ACHN (cell line): ENCODE results near the gene ABCC6.
A peak's percentile ranks its signal among the peaks of the same experiment; 100 is the strongest.

ENCODE experiments used
- DNase-seq: peaks from one replicate; pipeline ENCODE4 v3.0.0-alpha.2; 2015
- in situ Hi-C: cut with HindIII; loops from 2 replicates; pipeline ENCODE4 v1.10.0; 2017; ENCODE audit warnings: low sequenced_read_pairs, low pct_ligation_motif_present, low pct_unique_long_range_greater_than_20kb

ABCC6 gene

GRCh38 chr16:16133943-16134604, 89.2 kb downstream of the ABCC6 start:
- in situ Hi-C loops, result no loop called here
- no peak for DNase-seq

- in situ Hi-C loops, result no loop called here
Observed at GRCh38 chr16:16131659-16132058, 91.6 kb downstream of the ABCC6 start.

GRCh38 chr16:16131204-16131603, 92.1 kb downstream of the ABCC6 start:
- in situ Hi-C loops, result no loop called here
- DNase-seq, result no peak

More at GRCh38 chr16:16131659-16132058, 91.6 kb downstream of the ABCC6 start:
- no peak for DNase-seq

GRCh38 chr16:16127469-16128116, 95.7 kb downstream of the ABCC6 start:
- DNase-seq, result peak; percentile 81
- in situ Hi-C loops, result no loop called here

GRCh38 chr16:16126896-16127295, 96.4 kb downstream of the ABCC6 start:
- in situ Hi-C loops, result no loop called here
- no peak for DNase-seq

- in situ Hi-C loops, result loop anchor here (5.0 kb wide), 1 partner anchor 73 kb away; no protein-coding TSS in a partner anchor
- no peak for DNase-seq
Observed at GRCh38 chr16:16124974-16125373, 98.3 kb downstream of the ABCC6 start.

GRCh38 chr16:16124438-16124837, 98.9 kb downstream of the ABCC6 start:
- in situ Hi-C loops, result loop anchor here (5.0 kb wide), 1 partner anchor 72 kb away; no protein-coding TSS in a partner anchor
- DNase-seq, result no peak

GRCh38 chr16:16122264-16122663, 101.0 kb downstream of the ABCC6 start:
- in situ Hi-C loops, result loop anchor here (5.0 kb wide), 1 partner anchor 70 kb away; no protein-coding TSS in a partner anchor
- DNase-seq, result no peak

GRCh38 chr16:16121185-16121727, 102.0 kb downstream of the ABCC6 start:
- DNase-seq, result no peak
- in situ Hi-C loops, result loop anchor here (5.0 kb wide), 1 partner anchor 69 kb away; no protein-coding TSS in a partner anchor

GRCh38 chr16:16120382-16121184, 102.7 kb downstream of the ABCC6 start:
- DNase-seq, result no peak
- in situ Hi-C loops, result loop anchor here (5.0 kb wide), 1 partner anchor 68 kb away; no protein-coding TSS in a partner anchor

- in situ Hi-C loops, result loop anchor here (5.0 kb wide), 1 partner anchor 68 kb away; no protein-coding TSS in a partner anchor
- no peak for DNase-seq
Observed at GRCh38 chr16:16120044-16120381, 103.3 kb downstream of the ABCC6 start.

GRCh38 chr16:16118337-16118736, 105.0 kb downstream of the ABCC6 start:
- in situ Hi-C loops, result no loop called here
- no peak for DNase-seq

GRCh38 chr16:16116841-16117240, 106.5 kb downstream of the ABCC6 start:
- in situ Hi-C loops, result no loop called here
- no peak for DNase-seq

GRCh38 chr16:16113076-16113475, 110.2 kb downstream of the ABCC6 start:
- no peak for DNase-seq
- in situ Hi-C loops, result no loop called here

- DNase-seq, result no peak
Observed at GRCh38 chr16:16112450-16113053, 110.7 kb downstream of the ABCC6 start.

GRCh38 chr16:16111639-16112038, 111.7 kb downstream of the ABCC6 start:
- in situ Hi-C loops, result no loop called here
- DNase-seq, result no peak

More at GRCh38 chr16:16112450-16113053, 110.7 kb downstream of the ABCC6 start:
- in situ Hi-C loops, result no loop called here

GRCh38 chr16:16110111-16110490, 113.2 kb downstream of the ABCC6 start:
- in situ Hi-C loops, result no loop called here
- no peak for DNase-seq

GRCh38 chr16:16109453-16110110, 113.7 kb downstream of the ABCC6 start:
- in situ Hi-C loops, result no loop called here
- no peak for DNase-seq
